Measurements from ENCODE around the gene TRIO. TPM values are rescaled to one million over a fixed set of nuclear protein-coding genes. Genes with fewer than 3 reads are reported as not detected.

TRIO gene
- total RNA-seq, 1 experiment from 2014 or later, result 136 TPM

- Mint-ChIP-seq H3K36me3 (ENCODE audit: insufficient read depth, unreplicated experiment) (peaks cover 4% of the 10 kb centered on the region), H3K4me3 (ENCODE audit: unreplicated experiment) (no peak overlapping the region), H3K4me1 (ENCODE audit: insufficient read depth, unreplicated experiment) (peaks cover 67% of the 10 kb centered on the region), H3K27ac (ENCODE audit: low read depth, unreplicated experiment) (no peak overlapping the region), H3K27me3 (ENCODE audit: insufficient read depth, unreplicated experiment) (no peaks in the 10 kb centered on the region), H3K9me3 (ENCODE audit: unreplicated experiment) (no peaks in the 10 kb centered on the region)
- ChIA-PET CTCF (interaction anchor here (0.7 to 1.1 kb wide), 2 partner anchors 9 to 1059 kb away, joined by 3 read pairs; no protein-coding TSS in a partner anchor), POLR2A (interaction anchor here (0.7 kb wide), 1 partner anchor 47 kb away, joined by 3 read pairs; no protein-coding TSS in a partner anchor)
- intact Hi-C loops (cut with micrococcal nuclease), result no loop called here
- TF ChIP-seq CTCF (IDR thresholded peaks at IDR 0.05; ENCODE audit: unreplicated experiment), result no peak
- no TSS peak for BruUV-seq (replicated peaks)
- DNase-seq (ENCODE audit: unreplicated experiment), result no peak
Observed at GRCh38 chr5:14216902-14217301, 73.8 kb downstream of the TRIO start.

- no peaks in the 10 kb centered on the region for H3K27me3 Mint-ChIP-seq (ENCODE audit: insufficient read depth, unreplicated experiment)
- no peak for DNase-seq (ENCODE audit: unreplicated experiment)
- H3K36me3 Mint-ChIP-seq (ENCODE audit: insufficient read depth, unreplicated experiment), result peaks cover 6% of the 10 kb centered on the region
- peaks cover 60% of the 10 kb centered on the region for H3K4me1 Mint-ChIP-seq (ENCODE audit: insufficient read depth, unreplicated experiment)
- ChIA-PET POLR2A (interaction anchor here (0.7 kb wide), 1 partner anchor 48 kb away, joined by 3 read pairs; no protein-coding TSS in a partner anchor), CTCF (interaction anchor here (0.7 to 1.0 kb wide), 2 partner anchors 15 to 1060 kb away, joined by 3 to 6 read pairs; no protein-coding TSS in a partner anchor)
- no TSS peak for BruUV-seq (replicated peaks)
- no peak for TF ChIP-seq CTCF (IDR thresholded peaks at IDR 0.05; ENCODE audit: unreplicated experiment)
- H3K4me3 Mint-ChIP-seq (ENCODE audit: unreplicated experiment), result no peak overlapping the region
- intact Hi-C loops (cut with micrococcal nuclease), result no loop called here
- H3K27ac Mint-ChIP-seq (ENCODE audit: low read depth, unreplicated experiment), result no peak overlapping the region
- H3K9me3 Mint-ChIP-seq (ENCODE audit: unreplicated experiment), result no peaks in the 10 kb centered on the region
Observed at GRCh38 chr5:14217587-14217986, 74.4 kb downstream of the TRIO start.

GRCh38 chr5:14218011-14218410, 74.9 kb downstream of the TRIO start:
- peaks cover 56% of the 10 kb centered on the region for H3K4me1 Mint-ChIP-seq (ENCODE audit: insufficient read depth, unreplicated experiment)
- no peak overlapping the region for H3K27ac Mint-ChIP-seq (ENCODE audit: low read depth, unreplicated experiment)
- POLR2A ChIA-PET, result no interaction called here
- H3K9me3 Mint-ChIP-seq (ENCODE audit: unreplicated experiment), result no peaks in the 10 kb centered on the region
- H3K4me3 Mint-ChIP-seq (ENCODE audit: unreplicated experiment), result no peak overlapping the region
- intact Hi-C loops (cut with micrococcal nuclease), result no loop called here
- DNase-seq (ENCODE audit: unreplicated experiment), result no peak
- peaks cover 10% of the 10 kb centered on the region for H3K36me3 Mint-ChIP-seq (ENCODE audit: insufficient read depth, unreplicated experiment)
- CTCF ChIA-PET, result interaction anchor here (1.0 kb wide), 1 partner anchor 14 kb away, joined by 6 read pairs; no protein-coding TSS in a partner anchor
- TF ChIP-seq CTCF (IDR thresholded peaks at IDR 0.05; ENCODE audit: unreplicated experiment), result no peak
- no TSS peak for BruUV-seq (replicated peaks)
- no peaks in the 10 kb centered on the region for H3K27me3 Mint-ChIP-seq (ENCODE audit: insufficient read depth, unreplicated experiment)

- CTCF ChIA-PET, result interaction anchor here (1.0 kb wide), 1 partner anchor 14 kb away, joined by 6 read pairs; no protein-coding TSS in a partner anchor
- peaks cover 53% of the 10 kb centered on the region for H3K4me1 Mint-ChIP-seq (ENCODE audit: insufficient read depth, unreplicated experiment)
Observed at GRCh38 chr5:14218480-14218879, 75.3 kb downstream of the TRIO start.

More at GRCh38 chr5:14218480-14218879, 75.3 kb downstream of the TRIO start:
- Mint-ChIP-seq H3K9me3 (ENCODE audit: unreplicated experiment) (no peaks in the 10 kb centered on the region), H3K27me3 (ENCODE audit: insufficient read depth, unreplicated experiment) (no peaks in the 10 kb centered on the region), H3K4me3 (ENCODE audit: unreplicated experiment) (no peak overlapping the region), H3K27ac (ENCODE audit: low read depth, unreplicated experiment) (no peak overlapping the region), H3K36me3 (ENCODE audit: insufficient read depth, unreplicated experiment) (peaks cover 10% of the 10 kb centered on the region)
- no peak for DNase-seq (ENCODE audit: unreplicated experiment)
- no TSS peak for BruUV-seq (replicated peaks)
- no peak for TF ChIP-seq CTCF (IDR thresholded peaks at IDR 0.05; ENCODE audit: unreplicated experiment)
- intact Hi-C loops (cut with micrococcal nuclease), result no loop called here
- POLR2A ChIA-PET, result no interaction called here

All from MCF 10A (cell line).